Esophagus (tissue), 2 donors: ENCODE results near the gene PLCG1. TPM values are rescaled to one million over a fixed set of nuclear protein-coding genes. Genes with fewer than 3 reads are reported as not detected.
A peak's percentile ranks its signal among the peaks of the same experiment; 100 is the strongest.

Experiments used
- H3K27ac ChIP-seq, 2 donors: one replicate each; pipeline ENCODE4 v1.5.1; 2013; ENCODE audit warnings: low read depth in 2 of 2, mild to moderate bottlenecking in 2 of 2, inconsistent platforms in 1 of 2, low read length in 1 of 2, moderate library complexity in 1 of 2
- H3K27me3 ChIP-seq, 2 donors: one replicate each; pipeline ENCODE4 v1.6.1; 2013; ENCODE audit warnings: low read length in 2 of 2, control low read depth in 1 of 2, mild to moderate bottlenecking in 1 of 2; ENCODE audit not compliant: insufficient read depth in 2 of 2, control insufficient read depth in 1 of 2
- H3K36me3 ChIP-seq, 2 donors: one replicate each; pipeline ENCODE4 v1.6.1; 2013; ENCODE audit warnings: low read length in 1 of 2; ENCODE audit not compliant: control insufficient read depth in 2 of 2, insufficient read depth in 2 of 2
- H3K4me1 ChIP-seq, 2 donors: one replicate each; pipeline ENCODE4 v1.6.1; 2013; ENCODE audit warnings: low read length in 1 of 2; ENCODE audit not compliant: control insufficient read depth in 2 of 2, insufficient read depth in 2 of 2
- H3K4me3 ChIP-seq, 2 donors: one replicate each; pipeline ENCODE4 v1.5.1; 2013; ENCODE audit warnings: low read length in 2 of 2, mild to moderate bottlenecking in 2 of 2, low read depth in 1 of 2, moderate library complexity in 1 of 2
- H3K9me3 ChIP-seq, 2 donors: one replicate each; pipeline ENCODE4 v1.6.1; 2013; ENCODE audit warnings: mild to moderate bottlenecking in 2 of 2, low read depth in 1 of 2, low read length in 1 of 2, moderate library complexity in 1 of 2; ENCODE audit not compliant: control insufficient read depth in 2 of 2, insufficient read depth in 1 of 2
- WGBS, 2 donors: extraction: QIAGEN DNeasy Blood & Tissue Kit; methylation state at CpG; one replicate each; pipeline ENCODE4 v1.1.7; 2013; 5-methylcytosine and 5-hydroxymethylcytosine counted together
- polyA plus RNA-seq, 2 donors: library from polyadenylated mRNA; stranded (reverse); fragments of 200-250 nt; gene quantifications; one replicate each; pipeline ENCODE4 v1.2.3, GENCODE V29; 2013
- donor health status: healthy with polysubstance abuse.
- donor health status: Bipolar disorder and iron deficiency.

The PLCG1 gene
- polyA plus RNA-seq, 2 donors, result 26.2 to 45.3 TPM

GRCh38 chr20:41217422-41217821, 80.1 kb downstream of the PLCG1 start:
- H3K4me3 ChIP-seq, result no peak overlapping the region
- H3K9me3 ChIP-seq, result no peaks in the 10 kb centered on the region
- no peak overlapping the region for H3K27ac ChIP-seq
- H3K4me1 ChIP-seq, result peaks cover 0 to 2% of the 10 kb centered on the region in 2 donors
- no peaks in the 10 kb centered on the region for H3K36me3 ChIP-seq
- no peaks in the 10 kb centered on the region for H3K27me3 ChIP-seq
- 84 to 87% methylated on average over 5 of the region's 5 CpGs for WGBS, 2 donors

GRCh38 chr20:41218466-41218865, 81.1 kb downstream of the PLCG1 start:
- Histone ChIP-seq H3K27me3 (no peaks in the 10 kb centered on the region), H3K4me1 (peaks cover 0 to 2% of the 10 kb centered on the region in 2 donors), H3K36me3 (no peaks in the 10 kb centered on the region), H3K9me3 (no peaks in the 10 kb centered on the region), H3K27ac (no peak overlapping the region), H3K4me3 (no peak overlapping the region)
- WGBS, 2 donors, result 54 to 70% methylated on average over 2 of the region's 2 CpGs

- no peaks in the 10 kb centered on the region for H3K36me3 ChIP-seq
- H3K27ac ChIP-seq, result no peak overlapping the region
- 97 to 98% methylated on average over 2 of the region's 2 CpGs for WGBS, 2 donors
- no peaks in the 10 kb centered on the region for H3K9me3 ChIP-seq
- H3K27me3 ChIP-seq, result no peaks in the 10 kb centered on the region
- H3K4me1 ChIP-seq, result peaks cover 0 to 2% of the 10 kb centered on the region in 2 donors
- no peak overlapping the region for H3K4me3 ChIP-seq
These were observed 82.5 kb downstream of the PLCG1 start for GRCh38 chr20:41219824-41220223.

GRCh38 chr20:41221614-41222218, 84.4 kb downstream of the PLCG1 start:
- no peaks in the 10 kb centered on the region for H3K36me3 ChIP-seq
- H3K27ac ChIP-seq, result peak overlapping the region; percentile 35 to 61
- H3K4me1 ChIP-seq, result peaks cover 0 to 2% of the 10 kb centered on the region in 2 donors
- WGBS, 2 donors, result 88 to 94% methylated on average over 5 of the region's 5 CpGs
- H3K4me3 ChIP-seq, result no peak overlapping the region
- H3K9me3 ChIP-seq, result no peaks in the 10 kb centered on the region
- no peaks in the 10 kb centered on the region for H3K27me3 ChIP-seq

- no peaks in the 10 kb centered on the region for H3K27me3 ChIP-seq
- WGBS, 2 donors, result 82 to 87% methylated on average over 1 of the region's 1 CpG
- no peak overlapping the region for H3K4me3 ChIP-seq
- H3K27ac ChIP-seq, result peak overlapping the region in 1 of 2 donors; percentile 18
- H3K4me1 ChIP-seq, result peaks cover 0 to 2% of the 10 kb centered on the region in 2 donors
- H3K9me3 ChIP-seq, result no peaks in the 10 kb centered on the region
- H3K36me3 ChIP-seq, result no peaks in the 10 kb centered on the region
These were observed 85.0 kb downstream of the PLCG1 start for GRCh38 chr20:41222296-41222695.

- H3K4me3 ChIP-seq, result no peak overlapping the region
- no peaks in the 10 kb centered on the region for H3K9me3 ChIP-seq
- H3K27me3 ChIP-seq, result no peaks in the 10 kb centered on the region
- no peak overlapping the region for H3K27ac ChIP-seq
- peaks cover 0 to 2% of the 10 kb centered on the region in 2 donors for H3K4me1 ChIP-seq
- H3K36me3 ChIP-seq, result no peaks in the 10 kb centered on the region
These were observed 85.4 kb downstream of the PLCG1 start for GRCh38 chr20:41222703-41223102.

GRCh38 chr20:41223112-41223511, 85.8 kb downstream of the PLCG1 start:
- H3K4me3 ChIP-seq, result no peak overlapping the region
- H3K9me3 ChIP-seq, result no peaks in the 10 kb centered on the region
- H3K27ac ChIP-seq, result no peak overlapping the region
- peaks cover 0 to 2% of the 10 kb centered on the region in 2 donors for H3K4me1 ChIP-seq
- H3K27me3 ChIP-seq, result no peaks in the 10 kb centered on the region
- H3K36me3 ChIP-seq, result no peaks in the 10 kb centered on the region

- H3K9me3 ChIP-seq, result no peaks in the 10 kb centered on the region
- no peak overlapping the region for H3K4me3 ChIP-seq
- H3K27me3 ChIP-seq, result no peaks in the 10 kb centered on the region
- peaks cover 0 to 2% of the 10 kb centered on the region in 2 donors for H3K4me1 ChIP-seq
- WGBS, 2 donors, result 93 to 95% methylated on average over 1 of the region's 1 CpG
- H3K36me3 ChIP-seq, result no peaks in the 10 kb centered on the region
- H3K27ac ChIP-seq, result no peak overlapping the region
These were observed 86.9 kb downstream of the PLCG1 start for GRCh38 chr20:41224281-41224680.

- no peak overlapping the region for H3K27ac ChIP-seq
- no peaks in the 10 kb centered on the region for H3K36me3 ChIP-seq
- H3K4me3 ChIP-seq, result no peak overlapping the region
- WGBS, 2 donors, result 63 to 81% methylated on average over 1 of the region's 1 CpG
- no peaks in the 10 kb centered on the region for H3K9me3 ChIP-seq
- H3K27me3 ChIP-seq, result no peaks in the 10 kb centered on the region
- peaks cover 0 to 2% of the 10 kb centered on the region in 2 donors for H3K4me1 ChIP-seq
These were observed 87.7 kb downstream of the PLCG1 start for GRCh38 chr20:41225091-41225490.

GRCh38 chr20:41226426-41226825, 89.1 kb downstream of the PLCG1 start:
- 91% methylated on average over 1 of the region's 1 CpG for WGBS, 2 donors
- no peak overlapping the region for H3K27ac ChIP-seq

More at GRCh38 chr20:41226426-41226825, 89.1 kb downstream of the PLCG1 start:
- Histone ChIP-seq H3K27me3 (no peaks in the 10 kb centered on the region), H3K36me3 (no peaks in the 10 kb centered on the region), H3K4me1 (peaks cover 0 to 2% of the 10 kb centered on the region in 2 donors), H3K4me3 (no peak overlapping the region), H3K9me3 (no peaks in the 10 kb centered on the region)
